Activated CD8-positive, alpha-beta memory T cell treated with anti-CD3 and anti-CD28 coated beads for 4 hours (primary cell): ENCODE results near the gene GRB7.
"Not testable (repeated sequence)": the region's sequence is repeated elsewhere in the genome, so short reads cannot be mapped to it uniquely, and the experiment has no call there.

Experiments used
- DNase-seq, 2 donors: peaks; one replicate each; pipeline ENCODE4 v3.0.0-alpha.2; 2020; ENCODE audit warnings: low read depth in 2 of 2

GRB7 gene

DNA sequence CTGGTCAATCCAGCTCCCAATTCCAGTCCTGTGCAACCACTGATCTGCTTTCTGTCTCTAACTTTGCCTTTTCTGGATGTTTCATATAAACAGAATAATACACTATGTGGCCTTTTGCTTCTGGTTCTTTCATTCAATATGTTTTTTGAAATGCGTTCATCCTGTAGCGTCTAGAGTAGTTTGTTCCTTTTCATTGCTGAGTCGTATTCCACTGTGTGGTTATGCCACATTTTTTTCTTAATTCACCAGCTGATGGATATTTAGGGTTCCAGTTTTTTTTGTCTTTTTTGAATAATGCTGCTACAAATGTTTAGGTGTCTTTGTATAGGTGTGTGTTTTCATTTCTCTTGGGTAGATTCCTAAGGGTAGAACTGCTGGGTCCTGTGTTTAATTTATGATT, 5.2 kb upstream of the GRB7 start:
- no peak for DNase-seq

DNA sequence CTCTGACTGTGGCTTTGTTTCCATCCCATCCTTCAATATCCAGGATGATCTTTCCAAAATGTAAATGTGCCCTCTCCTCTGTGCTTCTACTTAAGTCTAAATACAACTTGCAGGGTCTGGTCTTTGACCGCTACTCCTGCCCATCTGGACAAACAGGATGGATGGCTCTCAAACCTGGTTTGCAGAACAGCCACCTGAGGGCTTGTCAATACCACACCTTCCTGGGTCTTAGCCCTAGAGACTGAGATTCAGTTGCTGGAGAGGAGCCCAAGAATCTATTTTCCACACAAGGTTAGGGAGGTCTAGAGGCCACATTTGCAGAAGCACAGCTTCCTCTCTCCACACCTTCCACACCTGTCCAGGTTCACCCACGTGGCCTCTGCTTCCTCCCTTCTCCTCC, 1.9 kb upstream of the GRB7 start:
- DNase-seq, result no peak

DNA sequence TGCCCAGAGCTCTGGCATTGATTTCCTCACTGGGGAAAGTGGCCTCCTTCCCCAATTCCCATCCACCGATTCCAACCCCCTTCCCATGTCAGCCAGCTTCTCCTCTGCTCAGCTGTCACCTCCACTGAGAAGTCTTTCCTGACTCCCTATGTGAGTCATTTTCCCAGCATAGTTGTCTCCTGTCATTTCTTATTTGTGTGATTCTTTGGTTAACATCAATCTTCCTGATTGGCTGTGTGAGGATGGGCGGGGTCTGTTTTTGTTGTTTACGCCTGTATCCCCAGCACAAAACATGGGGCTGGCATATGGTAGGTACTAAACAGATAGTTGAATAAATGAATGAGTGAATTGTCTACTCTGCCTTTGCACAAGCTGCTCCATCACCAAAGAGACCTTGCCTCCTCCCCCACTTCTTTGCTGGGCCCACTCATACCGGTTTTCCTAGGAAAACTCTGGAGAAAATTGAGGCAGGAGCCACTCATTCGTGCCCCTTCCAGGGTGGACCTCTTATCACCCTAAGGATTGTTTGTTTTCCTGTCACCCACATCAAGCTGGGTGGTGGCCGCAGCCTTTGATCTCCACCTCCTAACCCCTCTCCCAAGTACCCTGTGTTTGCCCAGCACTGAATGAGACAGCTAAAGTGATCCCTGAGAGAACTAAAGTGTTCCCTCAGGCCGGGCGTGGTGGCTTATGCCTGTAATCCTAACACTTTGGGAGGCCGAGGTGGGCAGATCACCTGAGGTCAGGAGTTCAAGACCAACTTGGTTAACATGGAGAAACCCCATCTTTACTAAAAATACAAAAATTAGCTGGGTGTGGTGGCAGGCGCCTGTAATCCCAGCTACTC, 1.2 kb upstream of the GRB7 start:
- DNase-seq, result no peak

DNA sequence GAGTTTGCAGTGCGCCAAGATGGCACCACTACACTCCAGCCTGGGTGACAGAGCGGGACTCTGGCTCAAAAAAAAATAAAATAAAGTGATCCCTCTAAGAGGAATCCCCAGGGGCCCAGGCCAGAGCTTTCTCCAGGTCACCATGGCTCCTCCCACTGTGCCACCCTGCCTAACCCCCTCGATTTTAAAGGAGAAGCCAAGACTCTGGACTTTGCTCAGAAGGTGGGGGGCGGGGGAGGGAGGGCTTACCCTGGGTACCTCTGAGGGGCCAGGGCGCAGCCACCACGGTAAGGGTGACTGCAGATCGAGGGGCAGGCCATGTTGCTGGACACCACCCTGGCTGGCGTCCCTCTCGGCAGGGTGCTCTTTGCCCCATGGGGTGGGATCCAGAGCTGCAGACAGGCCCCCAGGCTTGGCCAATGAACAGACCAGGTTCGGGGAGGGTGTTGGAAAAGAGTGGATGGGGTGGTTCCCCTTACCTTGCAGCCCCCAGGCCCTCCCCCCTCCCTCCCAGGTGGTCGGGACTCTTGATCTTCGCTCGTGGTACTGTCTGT, 455 bp upstream of the GRB7 start:
- DNase-seq, result no peak

DNA sequence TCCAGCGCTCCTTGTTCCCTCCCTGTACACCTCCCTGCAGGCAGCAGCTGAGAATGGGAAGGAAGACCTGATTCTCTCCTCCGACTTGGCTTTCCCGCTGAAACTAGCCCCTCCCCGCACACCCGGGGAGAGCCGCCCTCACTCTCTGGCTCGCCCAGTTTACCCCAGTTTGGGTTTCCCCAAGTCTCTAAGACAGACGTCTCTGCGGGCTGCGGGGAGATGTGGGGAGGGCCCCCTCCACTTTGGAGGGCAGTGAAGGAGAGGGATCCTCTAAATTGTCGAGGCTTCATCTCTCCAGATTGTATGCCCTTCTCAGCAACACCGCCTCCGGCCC, 797 bp downstream of the GRB7 start:
- no peak for DNase-seq

DNA sequence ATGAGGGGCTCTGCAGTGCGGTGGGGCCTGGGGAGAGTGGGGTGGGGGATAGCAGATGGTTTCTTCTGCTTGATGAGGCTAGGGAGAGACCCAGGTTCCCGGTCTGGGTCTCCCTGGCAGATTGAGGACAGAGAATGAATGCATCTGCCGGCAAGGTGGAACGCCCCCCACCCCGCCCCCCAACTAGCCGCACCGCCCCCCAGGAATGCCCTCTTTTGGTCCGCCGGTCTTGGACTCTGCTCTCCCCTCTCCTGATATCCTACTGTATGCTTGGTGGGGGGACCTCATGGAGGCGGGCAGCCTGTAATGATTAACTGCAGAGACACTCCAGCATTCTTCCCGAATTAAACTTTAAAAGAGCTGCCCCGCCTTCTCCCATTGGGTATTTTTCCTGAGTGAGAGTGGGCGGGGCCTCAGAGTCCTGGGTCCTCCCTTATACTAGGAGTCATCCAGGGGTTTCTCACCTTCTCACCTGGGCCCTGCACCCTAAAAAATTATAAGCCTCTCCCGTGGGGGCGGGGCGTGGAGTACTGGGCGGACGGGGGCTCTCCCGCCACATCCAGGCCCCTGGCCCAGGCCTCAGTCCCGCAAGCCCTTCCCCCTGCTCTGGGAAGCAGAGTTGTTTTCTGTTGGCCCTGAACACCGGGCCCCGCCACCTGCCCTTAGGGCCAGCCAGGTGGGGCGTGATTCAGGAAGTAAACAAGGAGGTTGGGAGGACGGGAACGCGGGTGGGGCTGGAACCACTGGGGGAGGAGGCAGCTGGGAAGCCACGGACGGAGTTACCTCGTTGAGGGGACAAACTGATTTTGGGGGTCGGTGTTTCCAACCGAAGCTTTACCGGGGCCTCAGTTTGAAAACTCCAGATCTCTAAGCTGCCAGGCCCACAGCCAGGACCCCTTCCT, 1.5 kb downstream of the GRB7 start:
- DNase-seq, result no peak

DNA sequence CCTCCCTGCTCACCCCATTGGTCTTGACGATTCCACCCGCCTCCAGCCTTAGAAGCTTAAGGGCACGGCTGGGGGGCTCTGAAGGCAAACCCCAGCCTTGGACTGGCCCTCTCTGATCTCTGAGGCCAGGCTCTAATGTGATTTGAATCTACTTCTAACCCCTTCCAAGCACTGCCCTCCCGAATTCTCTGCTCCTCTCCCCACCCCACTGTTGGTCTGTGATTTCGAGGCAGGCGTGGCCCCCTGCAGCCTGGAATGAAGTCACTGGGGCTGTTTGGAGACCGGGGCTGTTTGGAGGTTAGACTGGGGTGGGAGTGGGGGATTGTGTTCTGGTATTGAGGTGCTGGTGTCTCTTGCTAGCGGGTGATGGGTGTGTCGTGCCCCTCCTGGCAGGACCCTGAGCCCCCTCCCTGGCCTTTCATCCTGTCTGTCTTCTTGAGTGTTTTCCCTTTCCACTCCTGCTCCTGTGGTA, 2.2 kb downstream of the GRB7 start:
- DNase-seq, result no peak

DNA sequence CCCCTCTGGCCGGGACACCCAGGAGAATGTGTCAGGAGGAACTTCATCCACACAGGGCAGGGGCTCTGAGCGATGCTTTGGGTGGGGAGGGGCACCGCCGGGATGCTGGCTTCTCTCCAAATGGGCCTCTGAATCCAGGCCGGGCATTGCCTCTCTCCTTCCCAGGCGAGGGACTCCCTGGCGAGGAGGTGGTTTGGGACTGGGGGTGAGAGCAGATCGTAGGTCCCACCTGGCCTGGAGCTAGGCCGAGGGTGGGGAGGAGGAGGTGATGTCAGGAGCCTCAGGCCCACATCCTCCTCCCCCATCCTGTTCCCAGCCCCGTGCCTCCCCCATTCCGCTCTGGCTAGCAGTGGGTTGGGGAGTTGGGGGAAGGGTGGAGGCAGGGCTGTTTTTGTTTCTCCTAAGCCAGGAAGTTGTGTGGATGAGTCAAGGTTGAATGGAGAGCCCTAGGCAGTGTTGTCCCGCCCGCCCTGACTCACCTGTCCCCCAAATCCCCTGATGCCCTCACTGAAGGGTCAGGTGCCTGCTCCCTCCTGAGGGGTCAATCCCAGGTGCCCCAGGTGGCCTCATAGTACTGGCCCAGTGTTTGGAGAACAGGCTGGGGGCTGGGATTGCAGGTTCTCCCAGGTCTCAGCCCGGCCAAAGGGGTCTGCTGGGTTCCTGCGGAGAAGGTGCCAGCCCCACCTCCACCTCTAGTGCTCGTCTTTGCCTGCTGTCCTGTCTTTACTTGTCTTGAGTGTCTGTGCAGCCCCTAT, 2.8 kb downstream of the GRB7 start:
- DNase-seq, result no peak

DNA sequence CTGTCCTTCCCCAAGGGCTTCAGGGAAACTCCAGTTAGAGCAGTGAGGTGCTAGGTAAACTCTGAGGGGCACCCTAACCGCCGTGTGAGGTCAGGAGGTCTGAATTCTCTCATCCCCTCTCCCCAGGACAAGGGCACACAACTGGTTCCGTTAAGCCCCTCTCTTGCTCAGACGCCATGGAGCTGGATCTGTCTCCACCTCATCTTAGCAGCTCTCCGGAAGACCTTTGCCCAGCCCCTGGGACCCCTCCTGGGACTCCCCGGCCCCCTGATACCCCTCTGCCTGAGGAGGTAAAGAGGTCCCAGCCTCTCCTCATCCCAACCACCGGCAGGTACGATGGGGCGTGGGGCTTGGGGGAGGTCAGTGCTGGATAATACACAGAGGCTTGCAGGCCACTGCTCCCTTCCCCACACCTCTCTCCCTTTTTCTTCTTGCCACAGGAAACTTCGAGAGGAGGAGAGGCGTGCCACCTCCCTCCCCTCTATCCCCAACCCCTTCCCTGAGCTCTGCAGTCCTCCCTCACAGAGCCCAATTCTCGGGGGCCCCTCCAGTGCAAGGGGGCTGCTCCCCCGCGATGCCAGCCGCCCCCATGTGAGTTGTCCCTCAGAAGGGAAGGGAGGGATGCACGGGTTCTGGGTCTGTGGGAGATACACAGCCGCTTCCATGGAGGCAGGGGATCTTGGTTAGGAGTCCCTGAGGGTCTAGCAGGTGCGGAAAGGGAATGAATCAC, 4.6 kb downstream of the GRB7 start:
- DNase-seq, result no peak

DNA sequence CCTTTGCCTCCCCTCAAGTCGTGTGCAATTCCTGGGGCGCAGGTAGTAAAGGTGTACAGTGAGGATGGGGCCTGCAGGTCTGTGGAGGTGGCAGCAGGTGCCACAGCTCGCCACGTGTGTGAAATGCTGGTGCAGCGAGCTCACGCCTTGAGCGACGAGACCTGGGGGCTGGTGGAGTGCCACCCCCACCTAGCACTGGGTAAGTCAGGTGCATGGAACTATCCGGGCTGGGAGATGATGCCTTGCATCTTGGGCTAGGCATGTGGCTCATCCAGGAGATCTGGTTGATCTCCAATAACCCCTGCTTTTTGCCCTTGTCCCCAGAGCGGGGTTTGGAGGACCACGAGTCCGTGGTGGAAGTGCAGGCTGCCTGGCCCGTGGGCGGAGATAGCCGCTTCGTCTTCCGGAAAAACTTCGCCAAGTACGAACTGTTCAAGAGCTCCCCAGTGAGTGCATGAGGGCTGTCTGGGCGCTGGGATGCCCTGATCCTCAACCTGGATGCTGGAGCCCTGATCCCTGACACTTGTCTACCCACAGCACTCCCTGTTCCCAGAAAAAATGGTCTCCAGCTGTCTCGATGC, 5.2 kb downstream of the GRB7 start:
- DNase-seq, result no peak

DNA sequence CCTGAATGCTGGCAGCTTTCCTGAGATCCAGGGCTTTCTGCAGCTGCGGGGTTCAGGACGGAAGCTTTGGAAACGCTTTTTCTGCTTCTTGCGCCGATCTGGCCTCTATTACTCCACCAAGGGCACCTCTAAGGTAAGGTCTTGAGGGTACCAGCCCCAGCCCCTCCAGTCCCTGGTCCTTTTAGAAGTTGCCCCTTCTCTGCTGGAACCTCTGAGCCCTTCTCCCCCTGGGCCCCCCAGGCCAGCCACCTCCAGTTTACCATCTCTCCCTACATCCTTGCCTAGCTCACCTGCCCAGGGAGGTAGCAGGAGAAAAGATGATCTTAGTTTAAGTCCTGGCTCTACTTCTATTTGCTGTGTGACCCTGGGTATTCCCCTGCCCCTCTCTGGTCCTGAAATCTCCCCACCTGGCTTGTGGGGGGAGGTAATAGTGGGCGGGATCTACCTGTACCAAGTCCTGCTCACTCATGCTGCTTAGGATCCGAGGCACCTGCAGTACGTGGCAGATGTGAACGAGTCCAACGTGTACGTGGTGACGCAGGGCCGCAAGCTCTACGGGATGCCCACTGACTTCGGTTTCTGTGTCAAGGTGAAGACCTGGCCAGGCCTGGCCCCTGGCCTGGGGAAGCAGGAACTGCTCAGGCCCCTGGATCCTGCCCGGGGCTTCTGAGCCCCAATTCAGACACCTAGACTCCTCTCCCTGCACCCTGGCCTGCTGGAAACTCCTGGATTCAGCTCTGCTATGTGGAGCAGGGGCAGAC, 6.5 kb downstream of the GRB7 start:
- DNase-seq, result no peak

DNA sequence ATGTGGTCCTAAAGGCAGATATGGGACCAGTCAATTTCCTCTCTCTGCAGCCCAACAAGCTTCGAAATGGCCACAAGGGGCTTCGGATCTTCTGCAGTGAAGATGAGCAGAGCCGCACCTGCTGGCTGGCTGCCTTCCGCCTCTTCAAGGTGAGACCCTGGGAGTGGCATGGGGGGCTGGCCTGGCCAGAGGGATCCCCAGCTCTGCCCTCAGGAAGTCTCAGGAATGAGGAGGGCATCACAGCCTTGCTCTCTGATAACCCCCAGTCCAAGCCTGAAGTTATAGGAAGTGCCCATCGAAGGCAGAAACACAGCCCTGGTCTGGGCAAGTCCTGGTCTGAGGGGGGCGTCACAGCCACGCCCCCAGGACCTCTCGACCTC, 7.1 kb downstream of the GRB7 start:
- DNase-seq, result no peak

DNA sequence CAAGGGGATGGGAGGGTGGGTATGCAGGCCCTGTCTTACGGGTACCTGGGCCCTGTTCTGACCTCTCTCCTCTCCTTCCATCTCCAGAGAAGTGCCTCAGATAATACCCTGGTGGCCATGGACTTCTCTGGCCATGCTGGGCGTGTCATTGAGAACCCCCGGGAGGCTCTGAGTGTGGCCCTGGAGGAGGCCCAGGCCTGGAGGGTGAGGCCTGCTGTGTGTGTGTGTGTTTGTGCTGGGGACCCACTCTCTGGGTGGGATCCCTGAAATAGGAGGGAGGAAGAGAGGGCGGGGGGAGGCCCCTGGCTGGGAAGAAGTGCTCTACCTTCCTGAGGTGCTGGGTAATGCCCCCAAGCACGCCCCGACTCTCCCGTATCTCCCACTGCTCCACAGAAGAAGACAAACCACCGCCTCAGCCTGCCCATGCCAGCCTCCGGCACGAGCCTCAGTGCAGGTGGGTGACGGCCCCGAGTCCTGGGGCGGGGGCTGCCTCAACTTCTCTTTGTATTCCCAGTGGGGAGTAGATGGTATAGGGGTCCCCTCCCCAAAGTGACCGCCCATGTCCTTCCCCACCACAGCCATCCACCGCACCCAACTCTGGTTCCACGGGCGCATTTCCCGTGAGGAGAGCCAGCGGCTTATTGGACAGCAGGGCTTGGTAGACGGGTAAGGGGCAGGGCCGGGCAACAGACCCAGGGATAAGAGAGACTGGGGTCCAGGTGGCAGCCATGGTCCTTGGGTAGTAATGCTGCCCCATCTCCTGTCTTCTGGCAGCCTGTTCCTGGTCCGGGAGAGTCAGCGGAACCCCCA, 7.8 kb downstream of the GRB7 start:
- no peak for DNase-seq

DNA sequence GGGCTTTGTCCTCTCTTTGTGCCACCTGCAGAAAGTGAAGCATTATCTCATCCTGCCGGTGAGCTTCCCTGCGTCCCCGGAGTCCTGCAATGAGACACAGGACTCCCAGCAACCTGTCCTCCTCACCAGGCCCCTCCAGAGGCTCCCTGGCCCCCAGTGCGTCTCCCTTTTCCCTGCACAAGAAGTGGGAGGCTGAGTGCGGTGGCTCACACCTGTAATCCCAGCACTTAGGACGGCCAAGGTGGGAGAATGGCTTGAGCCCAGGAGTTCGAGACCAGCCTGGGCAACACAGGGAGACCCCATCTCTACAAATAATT, 8.4 kb downstream of the GRB7 start:
- no peak for DNase-seq

DNA sequence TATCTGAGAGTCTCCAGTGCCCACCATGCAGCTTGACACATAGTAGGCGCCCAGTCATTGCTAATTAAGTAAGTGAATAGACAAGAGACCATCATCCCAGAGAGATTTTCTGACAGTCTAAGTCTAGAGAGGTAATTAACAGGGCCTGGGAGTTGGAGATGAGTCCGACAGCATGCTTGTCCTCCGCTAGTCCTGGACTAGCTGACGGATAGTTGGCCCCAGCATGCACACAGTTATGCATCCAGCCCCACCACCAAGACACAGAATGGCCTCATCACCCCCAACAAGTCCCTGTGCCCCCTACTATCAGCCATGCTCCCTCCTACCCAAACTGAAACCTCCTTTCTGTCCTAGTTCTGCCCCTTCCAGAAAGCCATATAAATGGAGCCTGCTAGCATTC, 10.0 kb downstream of the GRB7 start:
- no peak for DNase-seq

DNA sequence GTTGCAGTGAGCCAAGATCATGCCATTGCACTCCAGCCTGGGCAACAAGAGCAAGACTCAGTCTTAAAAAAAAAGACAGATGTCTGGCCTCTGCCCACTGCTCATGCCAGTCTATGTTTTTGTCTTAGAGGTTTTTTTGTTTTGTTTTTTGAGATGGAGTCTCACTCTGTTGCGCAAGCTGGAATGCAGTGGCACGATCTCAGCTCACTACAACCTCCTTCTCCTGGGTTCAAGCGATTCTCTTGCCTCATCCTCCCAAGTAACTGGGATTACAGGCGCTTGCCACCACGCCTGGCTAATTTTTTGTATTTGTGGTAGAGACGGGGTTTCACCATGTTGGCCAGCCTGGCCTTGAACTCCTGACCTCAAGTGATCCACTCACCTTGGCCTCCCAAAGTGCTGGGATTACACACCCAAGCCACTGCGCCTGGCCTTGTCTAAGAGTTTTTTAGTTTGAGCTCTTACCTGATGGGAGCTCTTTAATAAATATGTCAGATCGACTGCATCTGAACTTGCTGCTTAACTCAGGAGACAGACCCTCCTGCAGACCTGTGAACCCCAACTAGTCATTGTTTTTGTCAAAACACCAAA, 10.8 kb downstream of the GRB7 start:
- not testable (repeated sequence) for DNase-seq

DNA sequence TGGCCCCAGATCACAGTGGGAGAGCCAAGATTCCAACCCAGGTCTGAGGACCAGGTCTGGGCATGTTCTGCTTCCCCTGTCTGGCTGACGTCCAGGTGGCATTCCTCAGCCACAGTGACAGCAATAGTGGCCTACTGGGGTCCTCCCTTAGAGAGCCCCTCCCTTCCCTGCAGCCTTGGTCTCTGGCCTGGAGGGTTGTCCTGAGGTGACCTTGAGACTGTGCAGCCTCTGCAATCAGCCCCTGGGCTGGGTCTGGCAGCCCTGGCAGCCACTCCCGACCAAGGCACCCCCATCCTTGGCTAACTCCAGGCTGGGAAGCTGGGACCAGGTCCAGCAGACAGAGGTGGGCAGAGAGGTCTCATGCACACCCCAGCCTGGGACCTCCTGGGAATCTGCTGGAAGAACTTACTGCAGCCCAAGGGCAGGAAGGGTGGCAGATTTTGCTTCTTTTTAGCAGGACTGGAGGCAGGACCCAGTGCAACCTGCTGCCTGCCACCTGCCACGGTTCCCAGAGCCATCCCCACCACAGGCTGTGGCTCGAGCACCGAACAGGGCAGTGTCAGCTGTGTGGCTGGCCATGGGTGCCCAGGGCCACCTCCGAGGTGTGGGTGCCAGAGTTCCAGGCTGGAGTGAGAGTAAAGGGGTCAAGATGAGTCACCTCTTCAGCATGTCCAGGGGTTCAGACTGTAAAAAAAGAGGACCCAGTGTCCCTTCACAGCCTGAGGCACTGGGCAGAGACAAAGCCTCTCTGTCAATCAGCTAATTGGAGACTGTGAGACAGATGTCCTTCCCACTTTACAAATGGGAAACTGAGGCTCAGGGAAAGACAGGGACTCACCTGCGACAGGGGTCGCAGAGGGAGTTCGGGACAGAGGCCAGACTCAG, 12.6 kb downstream of the GRB7 start:
- no peak for DNase-seq

DNA sequence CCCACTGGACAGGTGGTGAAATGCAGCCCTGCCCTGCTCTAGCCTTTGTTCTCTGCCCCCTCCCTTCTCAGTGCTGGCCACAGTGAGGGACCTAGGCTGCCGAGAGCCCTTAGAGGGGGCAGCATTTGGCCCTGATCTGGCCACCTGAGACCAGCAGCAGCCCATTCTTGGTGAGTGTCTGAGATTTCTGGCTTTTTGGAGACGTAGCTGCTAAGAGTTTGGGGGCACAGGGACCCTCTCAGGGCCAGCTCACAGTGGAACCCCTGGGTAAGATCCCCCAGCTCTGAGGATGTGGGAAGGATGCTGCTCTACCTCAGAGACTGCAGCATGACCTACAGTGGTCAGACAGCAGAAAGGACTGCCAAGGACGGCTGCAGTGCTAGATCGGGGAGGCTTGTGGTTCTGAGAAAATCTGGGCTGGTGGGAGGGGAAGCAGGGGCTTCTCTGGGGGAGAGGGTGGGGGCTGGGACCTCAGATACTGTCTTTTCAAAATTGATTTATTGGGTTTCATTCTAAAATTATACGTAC, 13.3 kb downstream of the GRB7 start:
- DNase-seq, result no peak
